ENCODE results near the gene UGGT1.

Gene UGGT1

DNA sequence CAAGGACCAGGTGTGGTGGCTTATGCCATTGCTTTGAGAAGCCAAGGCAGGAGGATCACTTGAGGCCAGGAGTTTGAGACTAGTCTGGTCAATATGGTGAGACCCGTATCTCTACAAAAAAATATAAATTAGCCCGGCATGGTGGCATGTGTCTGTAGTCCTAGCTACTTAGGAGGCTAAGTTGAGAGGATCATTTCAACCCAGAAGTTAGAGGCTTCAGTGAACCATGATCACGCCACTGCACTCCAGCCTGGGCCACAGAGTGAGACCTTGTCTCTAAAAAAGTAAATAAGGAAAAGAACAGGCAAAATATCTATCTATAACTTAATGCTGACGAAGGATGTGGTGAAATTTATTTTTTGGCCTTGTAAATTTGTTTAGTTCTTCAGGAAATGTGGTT, 78.1 kb downstream of the UGGT1 start:
- no peaks in the 10 kb centered on the region for H3K27me3 ChIP-seq (ENCODE audit: insufficient read depth, low read length, poor library complexity, severe bottlenecking)
- H4K20me1 ChIP-seq (ENCODE audit: insufficient read depth, low read length, poor library complexity, severe bottlenecking): no peaks in the 10 kb centered on the region
- no peak overlapping the region for H2AFZ ChIP-seq (ENCODE audit: low read length)
- no peaks in the 10 kb centered on the region for H3K79me2 ChIP-seq (ENCODE audit: insufficient read depth, low read length)
- TF ChIP-seq EZH2phosphoT487 (IDR thresholded peaks at IDR 0.05; ENCODE audit: borderline replicate concordance): no peak
- H3K9me2 ChIP-seq (replicated peaks; ENCODE audit: low read depth, low read length): no peaks in the 10 kb centered on the region
- no peak overlapping the region for H3K9ac ChIP-seq (ENCODE audit: low read depth, low read length, poor library complexity, severe bottlenecking)
- H3K36me3 ChIP-seq (ENCODE audit: insufficient read depth, low read length): peaks cover 79% of the 10 kb centered on the region
- H3K4me3 ChIP-seq (ENCODE audit: low read length, poor library complexity, severe bottlenecking): no peak overlapping the region
- no peaks in the 10 kb centered on the region for H3K9me3 ChIP-seq (ENCODE audit: insufficient read depth, low read depth, low read length)
- no peak overlapping the region for H3K4me2 ChIP-seq (ENCODE audit: low read depth, low read length, poor library complexity, severe bottlenecking)
- H3F3A ChIP-seq (ENCODE audit: low read depth): no peaks in the 10 kb centered on the region
- H3K4me1 ChIP-seq (ENCODE audit: insufficient read depth, low read length, poor library complexity, severe bottlenecking): no peaks in the 10 kb centered on the region

DNA sequence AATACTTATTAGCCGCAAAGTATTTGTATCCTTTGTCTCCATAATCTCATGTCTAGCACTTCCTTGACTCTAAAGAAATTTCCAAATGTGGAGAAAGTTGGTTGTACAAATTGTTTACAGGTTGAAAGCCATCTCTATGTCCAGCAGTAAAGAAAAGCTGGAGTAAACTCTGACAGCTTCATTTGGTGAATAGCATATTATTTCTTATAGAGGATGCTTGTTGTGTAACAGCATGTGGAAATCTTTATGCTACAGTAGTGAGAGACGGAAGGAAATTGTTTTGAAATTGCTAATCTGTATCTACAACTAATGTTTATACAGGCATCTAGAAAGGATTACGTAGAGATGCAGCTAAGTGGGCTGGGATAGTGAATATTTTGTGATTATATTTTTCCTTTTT, 78.5 kb downstream of the UGGT1 start:
- Histone ChIP-seq H3K4me3 (ENCODE audit: low read length, poor library complexity, severe bottlenecking) (no peak overlapping the region), H2AFZ (ENCODE audit: low read length) (no peak overlapping the region), H3K9me2 (replicated peaks; ENCODE audit: low read depth, low read length) (no peaks in the 10 kb centered on the region), H3K36me3 (ENCODE audit: insufficient read depth, low read length) (peaks cover 79% of the 10 kb centered on the region), H3K4me1 (ENCODE audit: insufficient read depth, low read length, poor library complexity, severe bottlenecking) (no peaks in the 10 kb centered on the region), H3K4me2 (ENCODE audit: low read depth, low read length, poor library complexity, severe bottlenecking) (no peak overlapping the region), H3K9me3 (ENCODE audit: insufficient read depth, low read depth, low read length) (no peaks in the 10 kb centered on the region), H3F3A (ENCODE audit: low read depth) (no peaks in the 10 kb centered on the region), H4K20me1 (ENCODE audit: insufficient read depth, low read length, poor library complexity, severe bottlenecking) (no peaks in the 10 kb centered on the region), H3K27me3 (ENCODE audit: insufficient read depth, low read length, poor library complexity, severe bottlenecking) (no peaks in the 10 kb centered on the region), H3K9ac (ENCODE audit: low read depth, low read length, poor library complexity, severe bottlenecking) (no peak overlapping the region), H3K79me2 (ENCODE audit: insufficient read depth, low read length) (no peaks in the 10 kb centered on the region)
- TF ChIP-seq, protein P1, sequence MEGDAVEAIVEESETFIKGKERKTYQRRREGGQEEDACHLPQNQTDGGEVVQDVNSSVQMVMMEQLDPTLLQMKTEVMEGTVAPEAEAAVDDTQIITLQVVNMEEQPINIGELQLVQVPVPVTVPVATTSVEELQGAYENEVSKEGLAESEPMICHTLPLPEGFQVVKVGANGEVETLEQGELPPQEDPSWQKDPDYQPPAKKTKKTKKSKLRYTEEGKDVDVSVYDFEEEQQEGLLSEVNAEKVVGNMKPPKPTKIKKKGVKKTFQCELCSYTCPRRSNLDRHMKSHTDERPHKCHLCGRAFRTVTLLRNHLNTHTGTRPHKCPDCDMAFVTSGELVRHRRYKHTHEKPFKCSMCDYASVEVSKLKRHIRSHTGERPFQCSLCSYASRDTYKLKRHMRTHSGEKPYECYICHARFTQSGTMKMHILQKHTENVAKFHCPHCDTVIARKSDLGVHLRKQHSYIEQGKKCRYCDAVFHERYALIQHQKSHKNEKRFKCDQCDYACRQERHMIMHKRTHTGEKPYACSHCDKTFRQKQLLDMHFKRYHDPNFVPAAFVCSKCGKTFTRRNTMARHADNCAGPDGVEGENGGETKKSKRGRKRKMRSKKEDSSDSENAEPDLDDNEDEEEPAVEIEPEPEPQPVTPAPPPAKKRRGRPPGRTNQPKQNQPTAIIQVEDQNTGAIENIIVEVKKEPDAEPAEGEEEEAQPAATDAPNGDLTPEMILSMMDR (conservative IDR thresholded peaks at IDR 0.05; ENCODE audit: low read length): no peak
- TF ChIP-seq EZH2phosphoT487 (IDR thresholded peaks at IDR 0.05; ENCODE audit: borderline replicate concordance): no peak

GRCh38 chr2:128169933-128170709, 79.1 kb downstream of the UGGT1 start:
- Histone ChIP-seq H3K9ac (ENCODE audit: low read depth, low read length, poor library complexity, severe bottlenecking) (no peak overlapping the region), H3K9me3 (ENCODE audit: insufficient read depth, low read depth, low read length) (no peaks in the 10 kb centered on the region), H3K9me2 (replicated peaks; ENCODE audit: low read depth, low read length) (no peaks in the 10 kb centered on the region), H3K4me1 (ENCODE audit: insufficient read depth, low read length, poor library complexity, severe bottlenecking) (no peaks in the 10 kb centered on the region), H2AFZ (ENCODE audit: low read length) (no peak overlapping the region), H3K27me3 (ENCODE audit: insufficient read depth, low read length, poor library complexity, severe bottlenecking) (no peaks in the 10 kb centered on the region), H3F3A (ENCODE audit: low read depth) (no peaks in the 10 kb centered on the region), H3K36me3 (ENCODE audit: insufficient read depth, low read length) (peaks cover 79% of the 10 kb centered on the region), H3K4me3 (ENCODE audit: low read length, poor library complexity, severe bottlenecking) (no peak overlapping the region), H4K20me1 (ENCODE audit: insufficient read depth, low read length, poor library complexity, severe bottlenecking) (no peaks in the 10 kb centered on the region), H3K4me2 (ENCODE audit: low read depth, low read length, poor library complexity, severe bottlenecking) (no peak overlapping the region), H3K79me2 (ENCODE audit: insufficient read depth, low read length) (no peaks in the 10 kb centered on the region)
- TF ChIP-seq, protein P1 (conservative IDR thresholded peaks at IDR 0.05; ENCODE audit: low read length): no peak
- no peak for TF ChIP-seq EZH2phosphoT487 (IDR thresholded peaks at IDR 0.05; ENCODE audit: borderline replicate concordance)

- TF ChIP-seq, protein P1 (conservative IDR thresholded peaks at IDR 0.05; ENCODE audit: low read length): no peak
- TF ChIP-seq EZH2phosphoT487 (IDR thresholded peaks at IDR 0.05; ENCODE audit: borderline replicate concordance): no peak
- no peaks in the 10 kb centered on the region for H3K79me2 ChIP-seq (ENCODE audit: insufficient read depth, low read length)
- H3F3A ChIP-seq (ENCODE audit: low read depth): no peaks in the 10 kb centered on the region
- H3K4me1 ChIP-seq (ENCODE audit: insufficient read depth, low read length, poor library complexity, severe bottlenecking): no peaks in the 10 kb centered on the region
- peaks cover 80% of the 10 kb centered on the region for H3K36me3 ChIP-seq (ENCODE audit: insufficient read depth, low read length)
- no peaks in the 10 kb centered on the region for H4K20me1 ChIP-seq (ENCODE audit: insufficient read depth, low read length, poor library complexity, severe bottlenecking)
- no peaks in the 10 kb centered on the region for H3K9me2 ChIP-seq (replicated peaks; ENCODE audit: low read depth, low read length)
- no peak overlapping the region for H3K4me3 ChIP-seq (ENCODE audit: low read length, poor library complexity, severe bottlenecking)
- H3K4me2 ChIP-seq (ENCODE audit: low read depth, low read length, poor library complexity, severe bottlenecking): no peak overlapping the region
- no peak overlapping the region for H3K9ac ChIP-seq (ENCODE audit: low read depth, low read length, poor library complexity, severe bottlenecking)
- H3K27me3 ChIP-seq (ENCODE audit: insufficient read depth, low read length, poor library complexity, severe bottlenecking): no peaks in the 10 kb centered on the region
- no peaks in the 10 kb centered on the region for H3K9me3 ChIP-seq (ENCODE audit: insufficient read depth, low read depth, low read length)
- no peak overlapping the region for H2AFZ ChIP-seq (ENCODE audit: low read length)
Observed at GRCh38 chr2:128170776-128171175, 79.8 kb downstream of the UGGT1 start.
